Ishikawa (cell line): ENCODE data around the gene SORT1.

Experiments used
- CEBPB ChIP-seq: IDR thresholded peaks from 2 replicates; pipeline ENCODE4 v1.6.1; 2012
- CREB1 ChIP-seq: IDR thresholded peaks from 2 replicates; pipeline ENCODE4 v1.6.1; 2012; ENCODE audit warnings: low read depth
- EGR1 ChIP-seq: IDR thresholded peaks from 2 replicates; pipeline ENCODE4 v1.6.1; 2012
- EP300 ChIP-seq: IDR thresholded peaks from 2 replicates; pipeline ENCODE4 v1.6.1; 2012; ENCODE audit warnings: borderline replicate concordance
- FOXM1 ChIP-seq: IDR thresholded peaks from 2 replicates; pipeline ENCODE4 v1.6.1; 2012; ENCODE audit warnings: low read depth, borderline replicate concordance
- NFIC ChIP-seq: IDR thresholded peaks from 2 replicates; pipeline ENCODE4 v1.6.1; 2012
- RAD21 ChIP-seq: IDR thresholded peaks from 2 replicates; pipeline ENCODE4 v1.6.1; 2012; ENCODE audit warnings: low read depth
- TAF1 ChIP-seq: IDR thresholded peaks from 2 replicates; pipeline ENCODE4 v1.6.1; 2012; ENCODE audit warnings: low read depth, mild to moderate bottlenecking
- TCF12 ChIP-seq: IDR thresholded peaks from 2 replicates; pipeline ENCODE4 v1.6.1; 2012; ENCODE audit warnings: low read depth
- TEAD4 ChIP-seq: IDR thresholded peaks from 2 replicates; pipeline ENCODE4 v1.6.1; 2012
- YY1 ChIP-seq: IDR thresholded peaks from 2 replicates; pipeline ENCODE4 v1.6.1; 2012; ENCODE audit warnings: low read depth
- ZBTB7A ChIP-seq: IDR thresholded peaks from 2 replicates; pipeline ENCODE4 v1.6.1; 2012; ENCODE audit warnings: low read depth
- TF ChIP-seq, protein P1 (sequence below): IDR thresholded peaks from 2 replicates; pipeline ENCODE4 v1.6.1; 2012
- TF ChIP-seq, protein P2 (sequence below): IDR thresholded peaks from 2 replicates; pipeline ENCODE4 v1.6.1; 2012
- TF ChIP-seq, protein P3 (sequence below): IDR thresholded peaks from 2 replicates; pipeline ENCODE4 v1.6.1; 2012; ENCODE audit warnings: low read depth, mild to moderate bottlenecking

SORT1 gene

DNA sequence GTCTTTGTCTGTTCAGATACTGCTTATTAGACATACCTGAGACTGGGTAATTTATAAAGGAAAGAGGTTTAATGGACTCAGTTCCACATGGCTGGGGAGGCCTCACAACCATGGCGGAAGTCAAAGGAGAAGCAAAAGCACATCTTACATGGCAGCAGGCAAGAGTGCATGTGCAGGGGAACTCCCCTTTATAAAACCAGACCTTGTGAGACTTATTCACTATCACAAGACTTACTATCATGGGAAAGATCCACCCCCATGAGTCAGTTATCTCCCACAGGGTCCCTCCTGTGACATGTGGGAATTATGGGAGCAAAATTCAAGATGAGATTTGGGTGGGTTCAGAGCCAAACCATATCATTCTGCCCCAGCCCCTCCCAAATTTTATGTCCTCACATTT, 35.6 kb upstream of the SORT1 start:
- no peak for TF ChIP-seq FOXM1
- no peak for TF ChIP-seq CREB1
- no peak for TF ChIP-seq NFIC
- TF ChIP-seq TCF12: no peak
- no peak for TF ChIP-seq EP300
- TF ChIP-seq, protein P1, sequence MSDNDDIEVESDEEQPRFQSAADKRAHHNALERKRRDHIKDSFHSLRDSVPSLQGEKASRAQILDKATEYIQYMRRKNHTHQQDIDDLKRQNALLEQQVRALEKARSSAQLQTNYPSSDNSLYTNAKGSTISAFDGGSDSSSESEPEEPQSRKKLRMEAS: no peak
- TF ChIP-seq, protein P2, sequence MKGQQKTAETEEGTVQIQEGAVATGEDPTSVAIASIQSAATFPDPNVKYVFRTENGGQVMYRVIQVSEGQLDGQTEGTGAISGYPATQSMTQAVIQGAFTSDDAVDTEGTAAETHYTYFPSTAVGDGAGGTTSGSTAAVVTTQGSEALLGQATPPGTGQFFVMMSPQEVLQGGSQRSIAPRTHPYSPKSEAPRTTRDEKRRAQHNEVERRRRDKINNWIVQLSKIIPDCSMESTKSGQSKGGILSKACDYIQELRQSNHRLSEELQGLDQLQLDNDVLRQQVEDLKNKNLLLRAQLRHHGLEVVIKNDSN: no peak
- TF ChIP-seq CEBPB: no peak
- no peak for TF ChIP-seq TAF1
- TF ChIP-seq, protein P3, sequence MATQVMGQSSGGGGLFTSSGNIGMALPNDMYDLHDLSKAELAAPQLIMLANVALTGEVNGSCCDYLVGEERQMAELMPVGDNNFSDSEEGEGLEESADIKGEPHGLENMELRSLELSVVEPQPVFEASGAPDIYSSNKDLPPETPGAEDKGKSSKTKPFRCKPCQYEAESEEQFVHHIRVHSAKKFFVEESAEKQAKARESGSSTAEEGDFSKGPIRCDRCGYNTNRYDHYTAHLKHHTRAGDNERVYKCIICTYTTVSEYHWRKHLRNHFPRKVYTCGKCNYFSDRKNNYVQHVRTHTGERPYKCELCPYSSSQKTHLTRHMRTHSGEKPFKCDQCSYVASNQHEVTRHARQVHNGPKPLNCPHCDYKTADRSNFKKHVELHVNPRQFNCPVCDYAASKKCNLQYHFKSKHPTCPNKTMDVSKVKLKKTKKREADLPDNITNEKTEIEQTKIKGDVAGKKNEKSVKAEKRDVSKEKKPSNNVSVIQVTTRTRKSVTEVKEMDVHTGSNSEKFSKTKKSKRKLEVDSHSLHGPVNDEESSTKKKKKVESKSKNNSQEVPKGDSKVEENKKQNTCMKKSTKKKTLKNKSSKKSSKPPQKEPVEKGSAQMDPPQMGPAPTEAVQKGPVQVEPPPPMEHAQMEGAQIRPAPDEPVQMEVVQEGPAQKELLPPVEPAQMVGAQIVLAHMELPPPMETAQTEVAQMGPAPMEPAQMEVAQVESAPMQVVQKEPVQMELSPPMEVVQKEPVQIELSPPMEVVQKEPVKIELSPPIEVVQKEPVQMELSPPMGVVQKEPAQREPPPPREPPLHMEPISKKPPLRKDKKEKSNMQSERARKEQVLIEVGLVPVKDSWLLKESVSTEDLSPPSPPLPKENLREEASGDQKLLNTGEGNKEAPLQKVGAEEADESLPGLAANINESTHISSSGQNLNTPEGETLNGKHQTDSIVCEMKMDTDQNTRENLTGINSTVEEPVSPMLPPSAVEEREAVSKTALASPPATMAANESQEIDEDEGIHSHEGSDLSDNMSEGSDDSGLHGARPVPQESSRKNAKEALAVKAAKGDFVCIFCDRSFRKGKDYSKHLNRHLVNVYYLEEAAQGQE: no peak
- no peak for TF ChIP-seq RAD21
- no peak for TF ChIP-seq TEAD4

DNA sequence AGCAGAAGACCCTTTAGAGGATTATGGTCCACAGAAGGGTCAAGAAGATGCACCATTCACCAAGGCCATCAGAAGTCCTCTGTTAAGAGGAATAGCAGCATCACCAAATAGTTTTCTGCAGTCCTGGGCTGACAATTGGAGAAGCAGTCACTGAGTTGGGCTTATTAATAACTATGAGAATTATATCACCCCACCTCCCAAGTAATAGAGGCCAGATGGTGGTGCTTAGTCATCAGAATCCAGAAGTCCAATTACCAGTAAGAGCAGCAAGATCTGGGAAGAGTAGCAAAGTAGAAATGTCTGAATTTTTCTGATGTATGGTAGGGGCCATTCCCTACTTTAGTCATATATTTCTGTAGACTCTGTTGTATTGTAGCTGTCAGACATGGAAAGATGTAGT, 34.6 kb upstream of the SORT1 start:
- TF ChIP-seq, protein P1: no peak
- no peak for TF ChIP-seq YY1

DNA sequence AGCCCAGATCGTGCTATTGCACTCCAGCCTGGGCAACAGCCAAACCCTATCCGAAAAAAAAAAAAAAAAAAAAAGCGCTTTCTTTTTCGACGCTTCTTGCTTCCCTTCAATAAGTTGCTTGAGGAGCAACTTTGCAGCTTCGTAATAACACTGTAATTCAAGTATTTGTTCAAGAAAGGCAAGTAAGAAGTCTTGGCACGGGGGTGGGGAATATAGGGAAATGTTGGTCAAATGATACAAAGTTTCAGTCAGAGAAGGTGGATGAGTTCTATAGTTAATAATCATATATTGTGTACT, 29.4 kb upstream of the SORT1 start:
- TF ChIP-seq FOXM1 (no peak), RAD21 (no peak), EGR1 (no peak), TAF1 (no peak), CEBPB (no peak), EP300 (no peak), TEAD4 (no peak)
- TF ChIP-seq, protein P1: no peak
- TF ChIP-seq, protein P3: no peak

DNA sequence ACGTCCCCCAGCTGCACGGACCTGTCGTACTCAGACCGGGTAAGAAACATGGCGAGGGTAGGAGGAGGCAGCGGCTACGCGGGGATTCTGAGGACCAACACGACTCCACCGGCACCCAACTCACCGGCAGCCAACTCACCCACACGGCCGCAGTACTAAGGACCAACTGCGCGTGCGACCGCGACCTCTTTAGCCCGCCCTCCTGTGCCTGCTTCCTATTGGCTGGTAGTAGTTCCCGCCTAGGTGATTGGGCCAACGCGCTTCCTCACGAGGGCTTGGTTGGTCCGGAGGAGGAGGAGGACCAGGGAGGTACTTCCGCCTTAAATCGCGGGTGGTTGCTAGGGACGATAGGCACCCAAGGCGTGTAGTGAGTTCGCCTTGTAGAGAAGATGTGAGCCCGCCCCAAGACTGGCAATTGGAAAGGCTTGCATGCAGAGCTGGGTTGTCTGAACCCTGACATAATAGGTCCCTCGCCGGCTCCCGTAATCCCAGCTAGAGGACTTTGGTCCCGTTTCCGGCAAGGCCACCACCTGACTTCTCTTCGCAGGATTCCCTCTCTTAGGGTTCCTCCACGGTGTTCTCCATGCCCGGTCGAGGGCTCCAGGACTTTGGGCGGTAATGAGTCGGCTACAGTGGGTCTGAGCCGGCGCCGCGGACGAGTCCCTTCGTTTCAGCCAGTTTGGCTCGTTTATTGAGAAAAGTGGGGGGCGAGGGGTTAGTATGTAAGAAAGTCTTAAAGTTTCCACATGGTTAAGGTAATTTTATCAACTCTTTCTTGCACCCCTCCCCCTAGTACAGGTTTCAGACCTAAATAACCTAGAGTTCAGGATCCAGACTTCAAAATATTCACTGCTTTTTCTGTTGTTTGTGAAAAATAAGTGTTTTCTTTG, 28.8 kb upstream of the SORT1 start, which contains the start of gene PSMA5:
Gene PSMA5 (minus strand): TSS at position 168 of the 890 bp plus-strand sequence. CDS start 118 bp downstream, at position 50.
- TF ChIP-seq TEAD4 (no peak), EGR1 (no peak), TCF12 (no peak), EP300 (no peak), TAF1 (peak; percentile 85), ZBTB7A (no peak), YY1 (0 out of 2 replicates have a peak, but pooled peaks have one; percentile 36), FOXM1 (no peak), NFIC (no peak), CEBPB (no peak), RAD21 (no peak), CREB1 (no peak; the same call in none of the 2 replicates)
- TF ChIP-seq, protein P1: peak; percentile 69
- TF ChIP-seq, protein P2: peak; percentile 76
- TF ChIP-seq, protein P3: no peak
